HCT116 (cell line): ENCODE results near the gene FAM50B. TPM values are rescaled to one million over a fixed set of nuclear protein-coding genes. Genes with fewer than 3 reads are reported as not detected.

Experiments
- ATAC-seq: fragments of 200-7000 bp; cut with Tn5 transposase; 2 replicates; pipeline ENCODE4 v1.9.1; 2020; ENCODE audit warnings: mild to moderate bottlenecking, moderate library complexity
- BruUV-seq: library from RNA; stranded (reverse); fragments of 400-500 nt; replicated peaks from 2 replicates; lab custom pipeline; 2021; lab: Mats Ljungman, UMichigan
- CTCF ChIA-PET: fragments of 300-600 bp; sonication (Branson Sonifier 250); formaldehyde crosslinking; loops from one replicate; lab custom pipeline; 2021; ENCODE audit warnings: antibody characterized with exemption; lab: Charles Lee
- POLR2A ChIA-PET: fragments of 300-600, 350-600 bp; sonication (Branson Sonifier 250); formaldehyde crosslinking; loops from one replicate; lab custom pipeline; 2021; ENCODE audit warnings: antibody characterized with exemption; lab: Charles Lee
- RAD21 ChIA-PET, 2 experiments: fragments of 300-600 bp; sonication (Branson Sonifier 250); formaldehyde crosslinking; loops; one replicate each; lab custom pipeline; 2023; ENCODE audit warnings: low total read pairs in 2 of 2; ENCODE audit not compliant: uncharacterized antibody in 2 of 2, unreplicated experiment in 2 of 2, low non-redundant PET in 1 of 2; lab: Charles Lee
- DNase-seq: peaks from one replicate; pipeline ENCODE4 v3.0.0-alpha.2; 2010; ENCODE audit warnings: low read depth, low spot score
- H2AFZ ChIP-seq: fragments of 200-600 bp; shearing (Covaris generic), sonication (generic); 2 replicates; pipeline ENCODE4 v1.6.1; 2017; ENCODE audit warnings: low read depth, mixed run types, mixed read lengths, antibody characterized with exemption, low read length; ENCODE audit not compliant: poor library complexity, severe bottlenecking
- H3K27ac ChIP-seq: 2 replicates; pipeline ENCODE4 v1.5.1; 2012; ENCODE audit warnings: low read depth, low read length
- H3K27me3 ChIP-seq: fragments of 200-600 bp; sonication (generic); 2 replicates; pipeline ENCODE4 v1.6.1; 2016; ENCODE audit warnings: mixed run types, low read length, mixed read lengths; ENCODE audit not compliant: insufficient read depth
- H3K36me3 ChIP-seq, 2 experiments: fragments of 200-500 bp in 1 of 2; fragments of 200-600 bp in 1 of 2; sonication (Bioruptor generic) in 1 of 2; sonication (generic) in 1 of 2; 2 replicates each; pipeline versions ENCODE4 v1.5.1 to v1.6.1; 2014 to 2016; ENCODE audit warnings: low read length in 2 of 2, inconsistent platforms in 1 of 2, mixed read lengths in 1 of 2, mixed run types in 1 of 2; ENCODE audit not compliant: insufficient read depth in 2 of 2, control insufficient read depth in 1 of 2
- H3K4me1 ChIP-seq, 2 experiments: fragments of 200-600 bp in 1 of 2; sonication (generic) in 1 of 2; 2 replicates each; pipeline versions ENCODE4 v1.5.1 to v1.6.1; 2012 to 2017; ENCODE audit warnings: low read length in 2 of 2, inconsistent platforms in 1 of 2, mild to moderate bottlenecking in 1 of 2, mixed read lengths in 1 of 2, mixed run types in 1 of 2, moderate library complexity in 1 of 2; ENCODE audit not compliant: insufficient read depth in 2 of 2, control insufficient read depth in 1 of 2
- H3K4me2 ChIP-seq: fragments of 200-600 bp; sonication (generic); 2 replicates; pipeline ENCODE4 v1.6.1; 2017; ENCODE audit warnings: mixed run types, low read length, mixed read lengths
- H3K4me3 ChIP-seq, 2 experiments: fragments of 200-600 bp in 1 of 2; sonication (generic) in 1 of 2; replicated peaks in 1 of 2; 2 replicates each; pipeline ENCODE4 v1.5.1; 2011 to 2016; ENCODE audit warnings: low read length in 2 of 2, control low read depth in 1 of 2, low read depth in 1 of 2, mild to moderate bottlenecking in 1 of 2, mixed read lengths in 1 of 2, mixed run types in 1 of 2
- H3K79me2 ChIP-seq: fragments of 200-600 bp; sonication (generic); 2 replicates; pipeline ENCODE4 v1.6.1; 2017; ENCODE audit warnings: mild to moderate bottlenecking, mixed run types, low read length, moderate library complexity, mixed read lengths; ENCODE audit not compliant: insufficient read depth
- H3K9ac ChIP-seq: fragments of 200-600 bp; sonication (generic); 2 replicates; pipeline ENCODE4 v1.6.1; 2016; ENCODE audit warnings: low read length, mixed read lengths
- H3K9me2 ChIP-seq: fragments of 200-600 bp; sonication (generic), shearing (Covaris generic); 2 replicates; pipeline ENCODE4 v1.6.1; 2017; ENCODE audit warnings: mixed run types, mild to moderate bottlenecking, moderate library complexity; ENCODE audit not compliant: insufficient read depth
- H3K9me3 ChIP-seq, 2 experiments: fragments of 200-500 bp in 1 of 2; fragments of 200-600 bp in 1 of 2; sonication (Bioruptor generic) in 1 of 2; sonication (generic) in 1 of 2; 2 replicates each; pipeline ENCODE4 v1.6.1; 2014 to 2017; ENCODE audit warnings: low read length in 2 of 2, mixed read lengths in 2 of 2, inconsistent platforms in 1 of 2, low read depth in 1 of 2, mild to moderate bottlenecking in 1 of 2, mixed run types in 1 of 2, moderate library complexity in 1 of 2; ENCODE audit not compliant: control insufficient read depth in 1 of 2, insufficient read depth in 1 of 2
- H4K20me1 ChIP-seq: fragments of 200-600 bp; sonication (generic), shearing (Covaris generic); 2 replicates; pipeline ENCODE4 v1.6.1; 2017; ENCODE audit warnings: mixed run types, mild to moderate bottlenecking, moderate library complexity; ENCODE audit not compliant: insufficient read depth
- EGR1 ChIP-seq: IDR thresholded peaks from 2 replicates; pipeline ENCODE4 v1.6.1; 2012; ENCODE audit warnings: low read depth
- EZH2 ChIP-seq: fragments of 200-600 bp; sonication (generic); IDR thresholded peaks from 2 replicates; pipeline ENCODE4 v1.6.1; 2017; ENCODE audit warnings: antibody characterized with exemption, mixed run types
- EZH2phosphoT487 ChIP-seq: fragments of 200-600 bp; IDR thresholded peaks from 2 replicates; pipeline ENCODE4 v1.6.1; 2018; ENCODE audit warnings: antibody characterized with exemption, borderline replicate concordance
- POLR2A ChIP-seq: IDR thresholded peaks from 2 replicates; pipeline ENCODE4 v1.7.0; 2011; ENCODE audit warnings: borderline replicate concordance; ENCODE audit not compliant: insufficient read depth, insufficient read length; ENCODE audit errors: extremely low read depth
- SRF ChIP-seq: IDR thresholded peaks from 2 replicates; pipeline ENCODE4 v1.6.1; 2012; ENCODE audit warnings: low read depth
- TCF7L2 ChIP-seq: IDR thresholded peaks from 2 replicates; pipeline ENCODE4 v1.7.0; 2011; ENCODE audit warnings: borderline replicate concordance, inconsistent platforms; ENCODE audit not compliant: insufficient read depth, insufficient read length; ENCODE audit errors: extremely low read depth
- YY1 ChIP-seq: IDR thresholded peaks from 2 replicates; pipeline ENCODE4 v1.6.1; 2011; ENCODE audit warnings: low read length, low read depth, moderate library complexity, mild to moderate bottlenecking; ENCODE audit not compliant: insufficient replicate concordance; ENCODE audit errors: extremely low read depth
- ZNF274 ChIP-seq: fragments of 200-500 bp; sonication (Bioruptor generic); IDR thresholded peaks from 2 replicates; pipeline ENCODE4 v1.6.1; 2014; ENCODE audit warnings: mild to moderate bottlenecking, low read depth, low read length, inconsistent platforms
- intact Hi-C: fragments of 100-400 bp; cut with micrococcal nuclease; formaldehyde crosslinking; loops from 2 replicates; pipeline ENCODE4 v1.10.0; 2022
- total RNA-seq: library from RNA; stranded (reverse); gene quantifications from one replicate; pipeline ENCODE4 v1.2.1, GENCODE V29; 2021; ENCODE audit not compliant: unreplicated experiment
- TF ChIP-seq, protein P1 (sequence below): IDR thresholded peaks from 2 replicates; pipeline ENCODE4 v1.6.1; 2012; ENCODE audit warnings: low read depth
- TF ChIP-seq, protein P2 (sequence below): IDR thresholded peaks from 2 replicates; pipeline ENCODE4 v1.6.1; 2012

FAM50B gene
- total RNA-seq, 1 experiment from 2014 or later: 0.86 TPM

DNA sequence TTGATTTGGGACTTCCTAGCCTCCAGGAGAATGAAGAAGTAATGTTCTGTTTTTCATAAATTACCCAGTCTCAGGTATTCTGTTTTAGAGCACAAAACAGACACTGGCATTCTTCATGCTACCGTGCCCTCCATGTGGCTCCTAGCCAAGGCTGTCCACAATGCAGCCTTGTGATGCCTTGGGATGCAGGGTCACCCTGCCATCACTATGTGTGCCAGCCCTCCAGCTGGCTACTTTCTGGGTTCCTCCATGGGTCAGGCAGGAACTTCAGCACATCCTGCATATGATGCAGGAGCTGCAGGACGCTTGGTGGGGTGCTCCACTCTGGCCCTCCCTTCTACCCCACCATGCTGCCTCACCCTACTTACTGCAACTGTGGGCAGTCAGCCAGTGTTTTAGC lies 38.0 kb upstream of the FAM50B start:
- TF ChIP-seq SRF (no peak), TCF7L2 (no peak), EZH2phosphoT487 (no peak), EZH2 (no peak), ZNF274 (no peak), EGR1 (no peak), YY1 (no peak), POLR2A (no peak)
- TF ChIP-seq, protein P1, sequence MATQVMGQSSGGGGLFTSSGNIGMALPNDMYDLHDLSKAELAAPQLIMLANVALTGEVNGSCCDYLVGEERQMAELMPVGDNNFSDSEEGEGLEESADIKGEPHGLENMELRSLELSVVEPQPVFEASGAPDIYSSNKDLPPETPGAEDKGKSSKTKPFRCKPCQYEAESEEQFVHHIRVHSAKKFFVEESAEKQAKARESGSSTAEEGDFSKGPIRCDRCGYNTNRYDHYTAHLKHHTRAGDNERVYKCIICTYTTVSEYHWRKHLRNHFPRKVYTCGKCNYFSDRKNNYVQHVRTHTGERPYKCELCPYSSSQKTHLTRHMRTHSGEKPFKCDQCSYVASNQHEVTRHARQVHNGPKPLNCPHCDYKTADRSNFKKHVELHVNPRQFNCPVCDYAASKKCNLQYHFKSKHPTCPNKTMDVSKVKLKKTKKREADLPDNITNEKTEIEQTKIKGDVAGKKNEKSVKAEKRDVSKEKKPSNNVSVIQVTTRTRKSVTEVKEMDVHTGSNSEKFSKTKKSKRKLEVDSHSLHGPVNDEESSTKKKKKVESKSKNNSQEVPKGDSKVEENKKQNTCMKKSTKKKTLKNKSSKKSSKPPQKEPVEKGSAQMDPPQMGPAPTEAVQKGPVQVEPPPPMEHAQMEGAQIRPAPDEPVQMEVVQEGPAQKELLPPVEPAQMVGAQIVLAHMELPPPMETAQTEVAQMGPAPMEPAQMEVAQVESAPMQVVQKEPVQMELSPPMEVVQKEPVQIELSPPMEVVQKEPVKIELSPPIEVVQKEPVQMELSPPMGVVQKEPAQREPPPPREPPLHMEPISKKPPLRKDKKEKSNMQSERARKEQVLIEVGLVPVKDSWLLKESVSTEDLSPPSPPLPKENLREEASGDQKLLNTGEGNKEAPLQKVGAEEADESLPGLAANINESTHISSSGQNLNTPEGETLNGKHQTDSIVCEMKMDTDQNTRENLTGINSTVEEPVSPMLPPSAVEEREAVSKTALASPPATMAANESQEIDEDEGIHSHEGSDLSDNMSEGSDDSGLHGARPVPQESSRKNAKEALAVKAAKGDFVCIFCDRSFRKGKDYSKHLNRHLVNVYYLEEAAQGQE: no peak
- TF ChIP-seq, protein P2, sequence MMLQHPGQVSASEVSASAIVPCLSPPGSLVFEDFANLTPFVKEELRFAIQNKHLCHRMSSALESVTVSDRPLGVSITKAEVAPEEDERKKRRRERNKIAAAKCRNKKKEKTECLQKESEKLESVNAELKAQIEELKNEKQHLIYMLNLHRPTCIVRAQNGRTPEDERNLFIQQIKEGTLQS: no peak
- TF ChIP-seq, all 23 proteins: peak for 0
- no peaks in the 10 kb centered on the region for H3K9me3 ChIP-seq
- H3K4me1 ChIP-seq: peaks cover 21 to 40% of the 10 kb centered on the region in 2 experiments
- BruUV-seq: no TSS peak
- H3K9me2 ChIP-seq: no peaks in the 10 kb centered on the region
- POLR2A ChIA-PET: no interaction called here
- no peak overlapping the region for H3K27ac ChIP-seq
- RAD21 ChIA-PET: no interaction called here
- no peak for DNase-seq
- no peaks in the 10 kb centered on the region for H3K79me2 ChIP-seq
- H3K36me3 ChIP-seq: no peaks in the 10 kb centered on the region
- no peak overlapping the region for H2AFZ ChIP-seq
- no peak overlapping the region for H3K9ac ChIP-seq
- no peak overlapping the region for H3K4me3 ChIP-seq
- no peak overlapping the region for H3K4me2 ChIP-seq
- H3K27me3 ChIP-seq: no peaks in the 10 kb centered on the region
- intact Hi-C loops: no loop called here
- H4K20me1 ChIP-seq: no peaks in the 10 kb centered on the region
- CTCF ChIA-PET: no interaction called here
- ATAC-seq: no peak
